HUDEP-2 (cell line): Measurements from ENCODE around the gene GID8.
"Not testable (repeated sequence)": the region's sequence is repeated elsewhere in the genome, so short reads cannot be mapped to it uniquely, and the experiment has no call there.

ENCODE experiments used
- DNase-seq, 76 experiments: peaks; one replicate each; lab custom pipeline; 2025; ENCODE audit not compliant: unreplicated experiment in 76 of 76; lab: John Stamatoyannopoulos, UW

The GID8 gene

DNA sequence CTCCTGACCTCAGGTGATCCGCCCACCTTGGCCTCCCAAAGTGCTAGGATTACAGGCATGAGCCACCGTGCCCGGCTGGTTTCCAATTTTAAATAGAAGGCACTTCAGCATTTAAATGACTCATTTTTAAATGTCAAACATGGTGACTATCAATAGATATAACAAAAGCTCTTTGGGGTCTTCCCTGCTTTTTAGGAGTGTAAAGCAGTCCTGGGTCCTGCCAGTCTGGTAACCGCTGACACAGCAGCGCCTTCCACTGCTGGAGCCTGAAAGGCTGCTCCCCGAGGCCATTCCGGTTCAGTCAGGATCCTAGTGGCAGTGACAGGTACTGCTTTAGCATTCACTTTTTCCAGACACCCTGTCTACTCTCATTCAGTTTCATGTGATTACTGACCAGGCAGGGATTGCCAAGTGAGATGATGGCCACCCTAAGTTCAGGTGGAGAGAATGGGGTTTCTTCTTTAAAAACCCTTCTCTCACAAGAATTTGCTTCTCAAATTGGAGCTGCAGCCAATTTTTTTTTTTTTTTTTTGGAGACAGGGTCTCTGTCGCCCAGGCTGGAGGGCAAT, 16.7 kb upstream of the GID8 start:
- DNase-seq, result peak in 44 of 76 experiments; percentile 6 to 67 (median 28)

DNA sequence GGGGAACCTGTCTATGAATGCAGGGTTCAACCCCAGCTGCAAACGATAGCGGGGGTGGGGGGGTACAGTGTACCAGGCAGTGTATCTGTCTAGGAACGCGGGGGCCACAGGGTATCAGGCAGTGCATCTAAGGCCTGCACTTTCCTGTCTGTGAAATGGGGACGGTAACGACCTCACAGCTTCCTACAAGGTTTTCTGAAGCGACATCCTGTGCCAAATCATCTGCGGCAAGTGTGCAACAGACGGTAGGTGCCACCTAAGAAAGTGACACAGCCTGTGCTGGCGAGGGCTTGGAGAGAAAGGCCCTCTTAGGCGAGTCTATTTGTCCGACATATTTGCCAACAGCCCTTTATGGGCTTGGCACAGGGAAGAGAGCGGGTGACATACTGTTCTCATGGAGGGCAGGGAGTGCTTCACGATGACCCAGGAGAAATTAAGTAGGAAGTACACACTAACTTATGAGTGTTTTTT, 15.5 kb upstream of the GID8 start:
- no peak for DNase-seq

DNA sequence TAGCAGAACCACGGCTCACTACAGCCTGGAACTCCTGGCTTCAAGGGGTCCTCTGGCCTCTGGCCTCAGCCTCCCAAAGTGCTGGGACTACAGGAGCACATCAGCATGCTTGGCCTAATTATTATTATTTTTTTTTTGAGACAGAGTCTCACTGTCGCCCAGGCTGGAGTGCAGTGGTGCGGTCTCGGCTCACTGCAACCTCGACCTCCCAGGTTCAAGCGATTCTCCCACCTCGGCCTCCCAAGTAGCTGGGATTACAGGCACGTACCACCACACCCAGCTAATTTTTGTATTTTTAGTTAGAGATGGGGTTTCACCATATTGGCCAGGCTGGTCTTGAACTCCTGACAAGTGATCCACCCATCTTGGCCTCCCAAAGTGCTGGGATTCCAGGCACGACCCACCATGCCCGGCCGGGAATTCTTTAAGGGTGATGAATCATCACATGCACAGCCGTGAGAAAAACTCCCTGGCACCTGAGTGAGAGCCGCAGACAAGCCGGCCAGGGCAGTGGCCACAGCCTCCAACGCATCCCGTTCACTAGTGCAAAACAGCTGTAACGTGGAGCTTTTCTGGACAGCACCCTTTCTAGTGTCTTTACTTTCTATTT, 14.8 kb upstream of the GID8 start:
- DNase-seq, result not testable (repeated sequence)

DNA sequence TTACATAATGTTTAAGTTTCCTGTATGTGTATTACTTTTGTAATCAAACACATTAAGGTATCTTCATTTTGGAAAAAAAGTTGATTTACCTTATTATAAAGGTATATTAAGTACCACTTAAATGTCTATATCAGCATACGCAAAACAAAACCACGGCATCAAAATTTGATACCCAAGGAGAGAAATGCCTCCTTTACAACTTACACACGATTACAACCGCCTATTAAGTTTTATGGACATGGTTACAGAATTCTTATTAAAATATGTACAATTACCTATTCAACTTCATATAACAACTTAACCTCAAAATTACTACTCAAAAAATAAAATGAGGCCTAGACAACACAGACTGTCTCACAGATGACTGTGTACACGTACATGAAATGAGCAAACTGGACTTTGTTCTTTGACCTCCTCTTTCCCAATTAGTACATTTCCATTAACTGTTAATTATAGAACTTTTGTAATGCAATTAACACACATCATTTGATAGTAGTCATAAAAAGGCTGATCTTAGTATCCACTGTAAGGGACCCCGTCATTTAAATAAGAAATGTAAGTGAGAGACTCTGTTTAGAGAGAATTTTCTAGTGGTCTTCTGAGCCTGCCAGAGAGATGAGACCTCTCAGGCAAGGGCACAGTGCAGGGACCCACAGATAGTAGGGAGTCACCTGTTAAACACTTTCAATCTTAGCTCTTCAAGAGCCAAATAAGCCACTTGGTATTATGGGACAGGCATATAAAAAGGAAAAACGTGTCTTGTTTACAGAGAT, 14.1 kb upstream of the GID8 start:
- no peak for DNase-seq

DNA sequence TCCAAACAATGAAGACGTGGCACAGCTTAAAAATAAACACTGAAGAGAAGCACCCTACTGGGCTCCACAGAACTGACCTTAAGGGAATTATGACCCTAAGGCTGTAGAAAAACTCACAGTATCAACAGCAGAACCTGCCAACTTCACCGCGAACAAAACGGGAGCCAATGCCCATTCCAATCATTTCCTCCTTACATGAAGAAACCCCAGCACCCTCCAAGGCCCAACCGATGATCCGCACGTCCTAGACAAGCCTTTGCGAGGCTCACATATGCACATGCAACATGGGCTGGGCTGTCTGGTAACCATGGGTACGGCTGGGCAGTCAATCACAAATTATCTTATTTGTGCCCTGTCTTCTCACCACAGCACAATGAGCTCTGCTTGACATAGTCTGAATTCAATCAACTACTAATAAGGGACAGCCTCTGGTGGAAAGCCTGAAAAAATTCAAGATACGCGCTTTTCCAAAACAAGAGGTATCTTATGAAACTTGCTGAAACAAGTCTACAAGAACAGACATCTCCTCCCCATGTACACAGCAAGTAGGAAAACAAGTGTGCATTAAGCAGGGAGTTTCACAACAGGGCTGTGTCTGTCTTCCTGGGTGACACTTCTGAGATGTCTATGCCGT, 13.4 kb upstream of the GID8 start:
- DNase-seq, result peak in 43 of 76 experiments; percentile 12 to 61 (median 30)

DNA sequence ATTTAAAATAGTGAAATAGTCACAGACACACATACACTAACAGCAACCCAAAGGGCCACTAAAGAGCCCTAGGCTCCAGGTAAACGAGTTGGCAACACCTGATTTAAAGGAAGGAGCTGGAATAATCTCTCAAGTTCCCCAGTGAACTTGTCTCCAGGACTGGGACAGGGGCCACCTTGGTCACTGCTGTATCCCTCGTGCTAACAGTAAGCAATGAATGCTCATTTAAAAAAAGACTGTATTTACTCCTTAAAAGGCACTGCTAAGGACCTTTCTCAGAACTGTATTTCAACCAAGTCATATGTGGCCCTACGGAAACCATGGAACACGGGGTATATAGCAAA, 12.9 kb upstream of the GID8 start:
- no peak for DNase-seq

DNA sequence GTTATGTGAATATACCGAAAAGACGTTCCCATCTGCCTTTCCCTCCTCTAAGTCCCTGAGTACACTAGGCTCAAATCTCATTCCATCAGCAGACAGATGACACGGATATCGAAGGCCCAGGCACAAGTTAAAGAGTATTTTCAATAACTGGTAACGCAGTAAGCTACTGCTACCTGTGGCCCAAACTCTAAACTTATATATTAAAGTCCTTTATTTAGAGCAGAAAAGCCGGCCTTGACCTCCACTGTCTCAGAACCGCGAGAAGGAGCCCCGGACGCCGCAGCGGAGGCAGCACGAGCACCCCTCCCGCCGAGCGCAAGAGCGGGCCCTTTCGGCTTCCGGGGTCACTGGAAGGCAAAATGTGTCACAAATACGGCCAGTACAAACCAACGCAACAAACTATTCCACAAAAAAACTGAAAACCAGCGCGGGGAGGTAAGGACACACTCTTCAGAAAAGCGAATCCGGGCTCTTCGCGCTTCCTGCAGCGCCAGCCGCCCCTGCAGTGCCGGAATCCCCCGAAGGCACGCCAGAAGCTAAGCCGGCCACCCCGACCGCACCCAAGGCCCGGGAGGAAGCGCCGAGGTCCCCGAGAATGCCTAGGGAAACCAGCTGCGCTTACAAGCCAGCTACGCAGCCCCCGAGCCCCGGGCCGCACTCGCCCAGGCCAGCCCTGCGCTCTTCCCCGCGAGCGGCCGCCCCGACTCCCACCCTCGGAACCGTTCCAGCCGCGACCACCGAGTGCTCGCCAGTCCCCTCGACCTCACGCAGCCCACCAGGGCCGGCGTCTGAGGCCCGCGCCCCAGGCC, 12.3 kb upstream of the GID8 start:
- peak in 15 of 76 experiments; percentile 3 to 63 (median 28) for DNase-seq

DNA sequence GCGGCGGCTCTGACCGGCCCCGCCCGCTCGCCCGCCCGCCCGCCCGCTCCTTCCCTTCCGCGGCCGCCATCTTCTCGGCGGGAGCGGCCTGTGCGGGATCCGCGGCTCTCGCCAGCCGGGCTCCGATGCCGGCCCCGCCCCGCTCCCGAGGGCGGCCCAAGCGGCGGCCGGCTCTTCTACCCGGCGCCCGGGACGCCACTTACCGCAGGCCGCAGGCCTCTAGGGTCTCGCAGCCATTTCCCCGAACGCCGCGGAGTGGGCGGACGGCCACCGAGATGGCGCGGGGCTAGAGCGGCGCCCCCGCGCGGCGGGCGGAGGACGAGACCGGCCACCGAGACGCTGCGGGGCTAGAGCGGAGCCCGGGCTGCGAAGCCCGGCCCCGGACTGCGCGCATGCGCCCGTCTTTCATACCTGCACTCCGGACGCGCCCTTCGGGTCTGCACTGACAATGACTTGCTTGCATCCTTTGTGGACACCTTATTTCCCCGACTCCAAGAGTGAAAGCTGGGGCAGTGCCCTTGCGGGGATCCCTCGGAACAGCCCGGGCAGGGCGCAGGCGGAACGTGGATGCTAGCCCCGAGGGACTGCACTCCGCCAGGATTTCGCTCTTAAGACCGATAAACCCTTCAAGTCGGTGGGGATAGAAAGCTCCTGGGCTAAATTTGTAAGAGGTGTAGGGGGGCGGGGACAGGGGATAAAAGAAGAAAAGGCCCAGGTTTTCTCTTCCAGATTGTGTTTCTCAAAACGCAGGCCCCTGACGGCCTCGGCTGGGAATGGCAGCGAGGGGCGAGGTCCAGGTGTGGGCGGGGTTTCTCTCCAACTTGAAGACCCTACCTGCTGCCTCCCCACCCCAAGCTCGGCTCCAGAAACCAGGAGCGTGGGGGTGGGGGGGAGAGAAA, 11.5 kb upstream of the GID8 start, which contains the start of gene DIDO1:
Gene DIDO1, minus strand, starts transcription at position 277 of the 899 bp plus-strand sequence.
- DNase-seq, result peak in 72 of 76 experiments; percentile 26 to 86 (median 73)

DNA sequence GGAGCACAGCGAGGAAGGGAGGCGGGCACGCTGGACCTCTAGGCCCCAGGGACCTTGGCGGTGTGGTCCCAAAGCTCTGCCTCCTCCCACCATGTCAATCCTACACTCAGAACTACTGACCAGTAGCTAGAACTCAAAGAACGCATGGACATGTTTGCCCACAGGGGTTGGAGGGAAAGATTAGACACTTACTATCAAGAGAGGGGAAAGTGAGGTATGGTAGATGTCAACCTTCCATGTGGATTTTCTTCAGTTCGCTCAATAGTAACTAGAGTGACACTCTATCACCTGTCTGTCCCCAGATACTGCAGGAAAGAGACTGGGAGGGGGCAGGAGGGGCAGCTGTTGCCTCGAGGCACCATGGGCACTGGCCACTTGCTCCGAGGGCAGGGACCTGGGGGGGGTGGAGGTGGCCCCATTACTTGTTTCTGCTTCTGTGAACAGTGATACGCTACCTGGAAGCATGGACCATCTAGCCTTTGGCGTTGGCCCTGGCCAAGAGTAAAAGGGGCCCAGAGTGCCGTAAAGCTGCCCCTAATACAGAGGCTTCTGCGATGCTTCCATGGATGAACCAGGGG, 10.7 kb upstream of the GID8 start:
- no peak for DNase-seq

DNA sequence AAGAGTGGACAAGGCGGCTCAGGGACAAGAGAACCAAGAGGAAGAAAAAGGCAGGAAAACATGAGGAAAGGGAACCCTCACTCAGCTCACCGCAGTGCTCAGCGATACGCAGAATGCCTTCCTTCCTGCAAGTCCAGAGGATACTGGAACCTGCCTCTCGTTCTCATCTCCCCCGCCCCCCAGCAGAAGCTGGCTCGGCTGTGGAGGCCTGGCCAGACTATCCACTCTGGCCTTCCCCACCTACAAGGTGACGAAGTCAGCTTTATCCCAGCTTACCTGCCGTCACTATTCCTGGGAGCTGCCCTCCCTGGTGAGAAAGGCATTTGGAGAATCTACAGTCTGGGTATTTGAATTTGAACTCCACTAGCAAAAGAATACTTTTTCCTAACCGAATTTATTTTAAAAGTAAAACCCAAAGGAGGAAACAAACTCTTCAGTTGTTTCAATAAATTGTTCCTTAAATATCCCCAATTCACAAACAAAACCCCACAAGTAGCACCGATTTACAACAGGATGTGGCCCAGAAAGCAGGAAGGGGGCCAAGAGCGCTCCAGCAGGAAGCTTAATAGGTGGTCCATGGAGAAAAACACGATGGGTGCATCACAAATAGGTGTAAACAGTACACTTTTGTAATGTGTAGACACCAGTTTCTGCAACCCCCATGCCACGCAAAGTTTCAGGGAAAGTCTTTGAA, 9.6 kb upstream of the GID8 start:
- no peak for DNase-seq

DNA sequence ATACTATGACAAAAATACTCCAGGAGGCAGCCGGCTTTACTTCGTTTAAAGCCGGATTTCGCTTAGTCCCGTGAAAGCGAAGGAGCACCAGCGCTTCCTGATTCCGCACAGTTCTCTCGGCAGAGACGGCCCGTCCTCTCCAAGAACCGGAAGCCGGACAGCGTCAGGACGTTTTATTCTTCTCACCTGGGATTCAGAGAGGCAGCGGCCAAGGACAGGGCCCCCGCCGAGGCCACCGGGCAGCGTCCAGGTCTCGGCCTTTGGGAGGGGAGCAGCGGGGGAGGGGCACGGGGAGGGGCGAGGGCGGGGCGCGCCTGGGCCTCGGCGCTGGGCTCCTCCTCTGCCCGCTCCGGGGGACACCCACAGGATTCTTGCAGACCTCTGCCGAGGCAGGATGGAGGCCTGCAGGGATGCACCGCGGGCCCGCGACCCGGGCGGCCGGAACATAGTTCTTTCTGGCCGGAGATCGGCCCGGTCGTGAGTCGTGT, 8.9 kb upstream of the GID8 start:
- peak in 29 of 76 experiments; percentile 3 to 57 (median 31) for DNase-seq

DNA sequence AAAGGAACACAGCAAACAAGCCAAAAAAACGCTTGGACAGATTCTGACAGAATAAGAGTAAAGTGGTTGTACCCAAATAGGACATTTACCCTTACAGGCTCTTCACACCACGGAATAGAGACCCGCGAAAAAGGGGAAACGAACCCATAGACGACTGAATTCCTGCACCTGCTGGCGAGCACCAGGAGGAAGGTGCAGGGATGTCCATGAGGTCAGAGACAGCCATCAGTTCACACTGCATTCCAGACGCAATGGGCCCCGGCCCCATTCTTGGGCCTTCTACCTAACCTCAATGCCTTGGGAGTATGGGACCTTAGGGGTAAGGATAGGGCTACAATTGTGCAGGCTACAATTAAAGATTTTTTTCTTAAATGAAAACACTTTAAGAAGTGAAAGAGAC, 6.5 kb upstream of the GID8 start:
- no peak for DNase-seq

DNA sequence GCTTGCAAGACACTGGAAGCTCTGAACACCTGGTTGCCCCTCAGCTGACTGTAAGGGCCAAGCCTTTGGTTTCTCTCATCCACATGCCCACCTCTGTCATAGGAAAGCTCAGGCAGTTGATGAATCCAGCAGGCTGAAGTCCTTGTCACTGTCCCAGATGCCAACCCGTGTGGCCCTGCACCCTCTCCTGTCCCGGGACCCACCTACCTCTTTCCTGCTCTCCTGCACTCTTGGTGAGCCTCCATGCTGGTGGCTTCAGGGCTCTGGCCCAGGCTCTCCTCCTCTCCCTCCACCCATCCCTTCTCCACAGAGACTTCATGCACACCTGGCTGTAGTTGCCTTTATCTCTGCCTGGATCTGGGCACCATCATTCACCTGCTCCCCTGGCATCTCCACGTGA, 4.0 kb upstream of the GID8 start:
- no peak for DNase-seq

DNA sequence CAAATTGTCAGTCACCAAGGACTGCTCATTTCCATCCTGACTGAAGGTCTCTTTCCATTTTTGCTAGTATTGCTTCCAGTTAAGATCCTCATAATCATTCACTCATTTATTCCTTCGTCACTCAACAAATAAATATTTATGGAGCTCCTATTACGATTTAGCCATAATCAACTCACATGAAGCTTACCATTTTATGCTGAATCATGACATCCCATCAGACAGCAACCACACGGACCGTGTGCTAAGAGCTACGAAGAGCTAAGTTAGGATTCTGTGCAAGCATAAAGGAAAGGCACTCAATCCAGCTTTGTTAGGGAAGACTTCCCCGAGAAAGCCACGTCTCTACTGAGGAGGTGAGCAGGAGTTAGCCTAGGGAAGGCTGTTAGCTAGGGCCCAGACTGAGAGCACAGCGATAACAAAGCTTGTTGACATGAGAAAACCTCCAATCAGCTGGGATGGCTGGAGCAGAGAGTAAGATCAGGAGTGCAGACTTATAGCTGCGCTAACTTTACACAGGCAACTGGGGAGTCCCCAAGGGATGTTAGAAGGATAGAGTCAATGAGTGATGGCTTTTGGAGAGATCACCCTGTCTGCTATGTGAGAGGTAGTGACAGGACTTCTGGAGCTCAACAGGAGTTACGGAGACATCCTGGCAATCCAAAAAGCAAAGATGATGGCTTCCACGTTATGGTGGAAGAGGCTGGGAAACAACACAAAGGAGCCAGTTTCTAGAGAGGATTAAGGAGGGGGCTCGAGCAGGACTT, 2.6 kb upstream of the GID8 start:
- no peak for DNase-seq

DNA sequence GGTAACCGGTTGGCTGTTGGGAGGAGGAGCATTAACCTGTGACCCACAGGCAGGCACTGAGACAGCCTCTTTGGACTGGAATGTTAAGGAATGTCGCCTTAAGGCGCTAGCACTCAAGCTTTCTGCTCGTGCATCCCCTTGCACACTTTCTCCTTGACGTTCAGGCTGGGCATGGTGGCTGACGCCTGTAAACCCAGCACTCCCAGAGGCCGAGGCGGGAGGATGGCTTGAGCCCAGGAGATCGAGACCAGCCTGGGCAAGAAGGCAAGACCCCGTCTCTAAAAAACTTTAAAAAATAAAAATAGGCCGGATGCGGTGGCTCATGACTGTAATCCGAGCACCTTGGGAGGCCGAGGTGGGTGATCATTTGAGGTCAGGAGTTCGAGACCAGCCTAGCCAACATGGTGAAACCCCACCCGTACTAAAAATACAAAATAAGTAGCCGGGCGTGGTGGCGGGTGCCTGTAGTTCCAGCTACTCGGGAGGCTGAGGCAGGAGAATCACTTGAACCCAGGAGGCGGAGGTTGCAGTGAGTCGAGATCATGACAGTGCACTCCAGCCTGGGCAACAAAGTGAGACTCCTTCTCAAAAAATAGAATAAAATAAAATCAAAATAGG, 1.9 kb upstream of the GID8 start:
- no peak for DNase-seq

DNA sequence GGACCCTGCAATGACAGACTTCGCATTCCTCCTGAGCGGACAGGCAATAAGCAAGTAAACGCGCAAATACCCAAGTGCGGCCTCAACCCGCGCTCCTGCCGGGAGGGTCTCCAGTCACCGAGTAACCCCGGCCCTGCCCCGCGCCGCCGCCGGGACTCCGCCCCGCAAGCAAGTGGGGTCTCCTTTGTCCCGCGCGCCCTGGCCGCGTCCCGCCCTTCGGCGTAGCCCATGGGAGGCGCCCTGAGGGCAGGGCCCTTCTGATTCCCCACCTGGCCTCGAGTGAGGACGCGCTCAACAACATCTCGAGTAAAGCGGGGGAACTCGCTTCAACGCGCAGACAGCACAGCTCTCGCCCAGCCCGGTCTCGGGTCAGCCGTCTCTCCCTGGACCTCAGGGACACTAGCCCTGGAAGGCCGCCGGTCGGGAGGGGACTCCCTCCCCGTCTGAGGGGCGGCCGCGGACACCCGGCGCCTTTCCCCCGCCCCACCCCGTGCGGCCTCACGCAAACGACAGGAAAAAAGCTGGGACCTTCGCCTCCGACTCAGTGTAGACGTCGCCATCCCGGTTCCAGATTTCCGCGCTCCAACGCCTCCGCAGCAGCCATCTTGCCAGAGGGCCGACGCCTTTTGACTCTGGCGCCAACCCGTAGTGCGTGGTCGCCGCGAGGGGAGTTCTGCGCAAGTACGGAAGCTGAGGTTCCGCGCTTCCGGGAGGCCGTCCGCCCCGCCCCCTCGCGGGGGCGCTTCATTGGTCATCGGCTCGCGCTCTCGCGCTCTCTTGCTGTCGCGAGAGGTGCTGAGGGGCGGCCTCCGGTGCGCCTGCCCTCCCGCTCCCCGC, 461 bp upstream of the GID8 start:
- peak in 74 of 76 experiments; percentile 69 to 98 (median 93) for DNase-seq
